ENCODE data around the gene TMEM120B.
"Not testable (repeated sequence)": the region's sequence is repeated elsewhere in the genome, so short reads cannot be mapped to it uniquely, and the experiment has no call there.

TMEM120B gene

DNA sequence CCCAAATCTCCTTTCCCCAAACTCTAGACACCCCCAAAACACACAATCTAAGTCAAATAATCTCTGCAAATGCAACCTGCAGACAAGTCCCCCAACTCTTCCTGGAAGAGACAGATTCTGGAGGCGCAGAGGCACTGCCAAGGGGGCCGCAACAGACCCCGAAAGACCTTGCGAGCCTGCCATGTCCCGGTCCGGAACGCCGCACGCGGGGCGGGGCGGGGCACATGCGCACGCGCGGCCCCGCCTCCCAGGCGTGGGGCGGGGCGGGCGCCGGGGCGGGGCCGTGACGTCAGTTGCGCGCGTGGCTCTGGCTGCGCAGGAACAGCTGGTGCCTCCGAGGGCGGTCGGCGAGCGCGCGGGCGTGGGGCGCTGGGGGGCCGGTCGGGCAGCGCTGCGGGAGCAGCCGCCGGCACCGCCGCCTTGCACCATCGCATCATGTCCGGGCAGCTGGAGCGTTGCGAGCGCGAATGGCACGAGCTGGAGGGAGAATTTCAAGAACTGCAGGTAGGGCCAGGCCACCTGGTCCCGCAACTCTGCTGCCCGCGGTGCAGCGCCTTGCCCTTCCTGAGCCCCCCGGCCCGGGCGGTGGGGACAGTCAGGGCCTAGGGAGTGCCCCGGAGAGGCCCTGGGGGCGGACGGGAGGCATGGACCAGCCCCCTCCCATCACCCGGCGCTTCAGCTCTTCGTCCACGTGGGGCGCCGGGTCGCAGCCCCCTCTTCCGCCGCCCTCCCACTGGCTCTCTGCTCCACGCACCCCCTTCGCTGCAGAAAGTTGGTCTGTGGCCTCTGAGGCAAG is at the start of gene TMEM120B:
Gene TMEM120B (plus strand): TSS at position 292 of the 796 bp plus-strand sequence. CDS start 144 bp downstream, at position 436.
- DNase-seq = peak; percentile 45

DNA sequence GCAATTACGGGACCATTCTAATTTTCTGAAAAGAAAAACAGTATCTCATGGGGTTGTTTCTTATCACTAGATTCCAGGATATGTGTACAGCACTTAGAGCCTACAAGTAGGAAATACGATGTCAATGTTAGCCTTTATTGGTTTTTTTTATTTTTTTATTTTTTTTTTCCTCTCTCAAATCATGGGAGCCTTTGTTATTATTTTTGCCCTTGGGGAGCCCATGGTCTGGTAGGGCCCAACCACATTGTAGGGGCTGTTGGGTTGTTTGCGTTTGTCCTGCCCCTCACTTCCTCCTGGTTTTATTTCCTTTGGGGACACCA is 49.0 kb upstream of the TMEM120B start:
- DNase-seq = no peak

DNA sequence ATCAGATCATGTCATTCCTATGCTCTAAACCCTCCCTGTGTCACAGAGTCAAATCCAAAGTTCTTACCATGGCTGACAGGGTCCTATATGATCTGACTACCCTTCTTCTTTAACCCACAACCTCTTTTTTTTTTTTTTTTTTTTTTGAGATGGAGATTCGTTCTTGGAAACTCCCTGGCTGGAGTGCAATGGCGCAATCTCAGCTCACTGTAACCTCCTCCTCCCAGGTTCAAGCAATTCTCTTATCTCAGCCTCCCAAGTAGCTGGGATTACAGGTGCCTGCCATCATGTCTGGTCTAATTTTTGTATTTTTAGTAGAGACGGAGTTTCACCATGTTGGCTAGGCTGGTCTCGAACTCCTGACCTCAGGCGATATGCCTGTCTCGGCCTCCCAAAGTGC is 45.7 kb upstream of the TMEM120B start:
- DNase-seq = not testable (repeated sequence)

DNA sequence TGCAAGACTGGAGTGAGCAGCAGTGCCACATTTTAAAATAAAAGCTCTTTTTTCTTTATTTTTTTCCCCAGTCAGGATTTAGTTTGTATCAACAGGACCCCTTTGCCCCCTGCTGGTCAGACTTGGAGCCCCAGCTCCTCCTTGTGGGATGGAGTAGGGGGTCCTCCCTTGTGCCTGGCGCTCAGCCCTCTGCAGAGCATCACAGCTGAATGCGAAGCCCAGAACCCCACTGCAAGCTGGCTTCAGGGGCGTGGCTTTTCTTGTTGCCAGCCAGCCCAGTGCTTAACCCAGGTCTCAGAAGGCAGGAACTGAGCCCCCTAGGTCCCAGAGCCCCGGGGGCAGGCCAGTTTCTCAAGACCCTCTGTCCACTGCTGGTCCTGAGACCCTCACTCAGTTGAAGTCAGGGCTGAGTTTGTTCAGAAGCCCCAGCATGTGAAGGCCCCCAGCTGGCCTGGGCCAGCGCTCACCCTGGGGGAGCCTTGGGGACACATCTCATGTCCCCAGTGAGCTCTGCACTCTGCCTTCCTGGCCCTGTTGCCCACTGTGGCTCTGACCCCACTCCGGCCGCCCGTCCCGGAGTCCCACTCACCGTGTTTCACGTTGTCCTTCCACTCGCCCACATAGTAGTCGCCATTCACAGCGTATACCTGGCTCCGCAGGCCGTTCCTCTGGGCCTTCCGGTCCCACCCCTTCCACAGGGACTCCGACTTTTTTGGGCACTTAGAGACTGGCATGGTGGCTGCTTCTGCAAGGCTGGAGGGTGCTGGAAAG is 43.6 kb upstream of the TMEM120B start:
- peak; percentile 22 for DNase-seq

DNA sequence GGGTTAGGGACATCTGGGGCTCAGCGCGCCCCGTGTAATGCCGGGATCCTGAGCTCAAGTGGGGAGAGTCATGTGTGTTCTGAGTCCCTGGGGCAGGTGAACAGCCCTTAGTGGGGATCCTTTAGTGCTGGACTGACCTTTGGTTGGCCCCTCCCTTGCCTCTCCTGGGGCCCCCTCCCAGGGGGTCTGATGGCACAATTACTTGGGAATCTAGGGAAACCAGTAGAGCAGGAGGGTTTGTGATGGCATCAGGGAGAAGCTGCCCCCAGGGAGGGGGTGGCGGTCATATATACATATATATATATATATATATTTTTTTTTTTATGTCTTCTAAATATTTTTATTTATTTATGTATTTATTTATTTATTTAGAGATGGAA is 43.0 kb upstream of the TMEM120B start, which contains the start of gene MORN3:
Gene MORN3 (minus strand): TSS at position 134 of the 380 bp plus-strand sequence. CDS start 171 bp downstream, outside the sequence.
- DNase-seq = no peak

DNA sequence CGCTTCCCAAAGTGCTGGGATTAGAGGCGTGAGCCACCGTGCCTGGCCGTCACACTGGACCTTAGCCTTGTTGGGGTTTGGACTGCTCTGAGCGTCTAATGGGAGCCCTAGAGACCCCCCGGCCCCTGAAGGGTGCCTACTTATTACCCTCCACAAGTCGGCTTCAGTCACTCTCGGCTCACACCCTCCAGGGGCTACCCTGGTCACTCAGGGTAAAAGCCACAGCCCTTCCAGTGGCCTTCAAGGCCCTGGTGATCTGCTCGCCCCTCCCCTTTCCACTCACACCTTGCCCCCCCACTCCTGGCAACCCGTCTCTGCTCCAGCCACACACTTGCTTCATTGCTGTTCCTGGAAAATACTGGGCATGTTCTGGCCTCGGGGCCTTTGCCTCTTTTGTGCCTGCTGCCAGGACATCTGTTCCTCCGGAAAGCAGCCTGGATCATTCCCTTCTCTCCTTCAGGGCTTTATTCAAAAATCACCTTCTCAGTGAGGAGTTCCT is 39.5 kb upstream of the TMEM120B start:
- DNase-seq = peak; percentile 56

DNA sequence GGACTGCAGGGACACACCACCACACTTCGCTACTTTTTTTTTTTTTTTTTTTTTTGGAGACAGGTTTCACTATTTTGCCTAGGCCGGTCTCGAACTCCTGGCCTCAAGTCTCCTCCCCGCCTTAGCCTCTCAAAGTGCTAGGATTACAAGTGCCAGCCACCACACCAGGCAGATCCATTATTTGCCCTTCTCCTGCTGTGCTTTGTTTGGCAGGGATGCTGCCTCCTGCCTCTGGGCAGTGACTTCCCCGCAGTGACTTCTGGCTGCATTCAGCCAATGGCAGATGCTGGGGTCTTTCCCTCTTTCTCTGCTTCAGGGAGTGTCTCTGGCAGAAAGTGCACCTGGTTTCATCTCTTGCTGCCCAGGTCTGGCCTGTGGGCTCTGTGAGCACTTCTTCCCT is 36.4 kb upstream of the TMEM120B start:
- DNase-seq = no peak

DNA sequence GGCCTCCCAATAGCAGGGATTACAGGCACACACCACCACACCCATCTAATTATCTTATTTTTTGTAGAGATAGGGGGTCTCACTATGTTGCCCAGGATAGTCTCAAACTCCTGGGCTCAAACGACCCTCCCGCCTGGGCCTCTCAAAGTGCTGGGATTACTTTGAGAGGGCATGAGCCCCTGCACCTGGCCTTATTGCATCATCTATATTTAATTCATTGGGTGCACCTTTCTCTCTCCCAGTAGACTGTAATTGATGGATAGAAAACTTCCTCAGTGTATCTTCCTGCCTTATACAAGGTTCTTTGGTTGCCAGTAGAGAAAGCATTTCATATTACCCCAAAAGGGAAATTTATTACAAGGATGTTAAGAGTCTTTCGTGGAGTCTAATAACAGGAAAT is 34.2 kb upstream of the TMEM120B start:
- DNase-seq = no peak

DNA sequence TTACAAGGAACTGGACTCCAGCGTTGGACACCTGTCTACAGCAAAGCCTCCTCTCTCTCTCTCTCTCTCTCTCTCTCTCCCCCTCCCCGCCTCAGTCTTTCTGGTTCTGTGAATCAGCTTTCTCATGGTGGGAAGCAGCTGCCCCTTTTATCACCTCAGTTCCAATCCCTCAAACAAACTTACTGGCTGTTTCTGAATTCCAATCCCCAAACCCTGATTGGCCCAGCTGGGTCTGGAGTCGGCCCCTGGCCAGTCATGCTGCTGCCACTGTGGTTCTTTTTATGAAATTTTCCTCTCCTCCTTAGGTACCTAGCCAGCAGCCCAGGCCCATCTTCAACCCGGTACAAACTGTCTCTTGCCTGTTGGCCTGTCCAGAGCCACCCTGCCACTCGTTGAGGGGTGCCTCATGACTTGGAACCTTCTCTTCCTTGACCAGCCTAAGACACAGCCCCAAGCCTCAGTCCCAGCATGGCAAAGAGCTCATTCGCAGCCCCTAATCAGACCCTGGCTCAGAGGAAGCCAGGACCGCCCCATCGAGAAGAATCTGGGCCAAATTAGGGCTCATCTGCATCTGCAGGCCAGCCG is 33.7 kb upstream of the TMEM120B start:
- no peak for DNase-seq

DNA sequence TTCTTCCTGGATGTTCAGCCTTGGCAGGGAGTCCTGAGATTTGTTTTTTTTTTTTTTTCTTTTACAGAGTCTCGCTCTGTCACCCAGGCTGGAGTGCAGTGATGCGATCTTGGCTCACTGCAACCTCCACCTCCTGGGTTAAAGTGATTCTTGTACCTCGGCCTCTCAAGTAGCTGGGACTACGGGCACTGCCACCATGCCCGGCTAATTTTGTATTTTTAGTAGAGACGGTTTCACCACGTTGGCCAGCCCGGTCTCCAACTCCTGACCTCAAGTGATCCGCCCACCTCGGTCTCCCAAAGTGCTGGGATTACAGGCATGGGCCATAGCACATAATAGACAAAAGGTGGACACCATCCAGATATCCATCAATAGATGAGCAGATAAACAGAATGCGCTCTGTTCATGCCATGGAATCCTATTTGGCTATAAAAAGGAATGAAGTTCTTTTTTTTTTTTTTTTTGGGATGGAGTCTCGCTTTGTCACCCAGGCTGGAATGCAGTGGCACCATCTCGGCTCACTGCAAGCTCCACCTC is 32.8 kb upstream of the TMEM120B start:
- DNase-seq = not testable (repeated sequence)

DNA sequence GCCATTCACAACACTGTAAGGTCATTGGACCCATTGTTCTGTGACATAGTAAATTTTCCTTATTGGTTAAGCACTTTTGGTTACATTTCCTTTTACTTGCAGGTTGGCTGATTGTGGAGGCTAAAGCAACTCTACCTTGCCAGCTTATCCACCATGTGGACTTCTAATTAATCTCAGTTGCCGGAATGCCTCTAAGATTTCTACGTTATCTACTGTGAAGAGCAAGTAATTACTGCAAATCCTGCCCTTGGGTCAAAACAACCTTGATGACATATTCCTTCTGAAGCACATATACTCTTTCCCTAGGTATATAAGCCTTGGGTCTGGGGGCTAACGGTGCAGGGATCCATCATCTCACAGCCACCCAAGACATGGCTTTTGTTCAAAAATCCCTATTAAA is 23.6 kb upstream of the TMEM120B start:
- DNase-seq = no peak

DNA sequence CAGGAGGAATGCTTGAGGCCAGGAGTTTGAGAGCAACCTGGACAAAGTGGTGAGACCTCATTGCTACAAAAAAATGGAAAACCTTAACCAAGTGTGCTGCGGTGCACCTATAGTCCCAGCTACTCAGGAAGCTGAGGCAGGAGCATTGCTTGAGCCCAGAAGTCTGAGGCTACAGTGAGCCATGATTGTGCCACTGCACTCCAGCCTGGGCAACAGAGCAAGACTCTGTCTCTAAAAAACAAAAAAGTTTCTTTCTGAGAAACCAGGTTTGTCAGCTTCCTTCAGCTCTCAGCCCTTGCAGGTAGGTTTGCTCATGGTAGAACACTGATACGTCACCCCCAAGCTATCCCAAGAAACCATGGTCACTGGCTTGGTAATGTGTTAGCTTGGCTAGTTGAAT is 23.1 kb upstream of the TMEM120B start:
- no peak for DNase-seq

DNA sequence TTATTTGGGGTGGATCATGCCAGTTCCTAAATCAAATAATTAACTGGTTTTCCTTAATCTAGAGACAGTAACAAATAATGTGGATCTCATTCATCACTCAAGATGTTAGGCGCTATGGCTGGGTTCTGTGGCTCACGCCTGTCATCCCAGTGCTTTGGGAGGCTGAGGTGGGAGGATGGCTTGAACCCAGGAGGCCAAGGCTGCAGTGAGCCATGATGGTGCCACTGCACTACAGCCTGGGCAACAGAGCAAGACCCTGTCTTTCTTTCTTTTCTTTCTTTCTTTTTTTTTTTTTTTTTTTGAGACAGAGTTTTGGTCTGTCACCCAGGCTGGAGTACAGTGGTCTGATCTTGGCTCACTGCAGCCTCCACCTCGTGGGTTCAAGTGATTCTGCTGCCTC is 19.8 kb upstream of the TMEM120B start:
- not testable (repeated sequence) for DNase-seq

DNA sequence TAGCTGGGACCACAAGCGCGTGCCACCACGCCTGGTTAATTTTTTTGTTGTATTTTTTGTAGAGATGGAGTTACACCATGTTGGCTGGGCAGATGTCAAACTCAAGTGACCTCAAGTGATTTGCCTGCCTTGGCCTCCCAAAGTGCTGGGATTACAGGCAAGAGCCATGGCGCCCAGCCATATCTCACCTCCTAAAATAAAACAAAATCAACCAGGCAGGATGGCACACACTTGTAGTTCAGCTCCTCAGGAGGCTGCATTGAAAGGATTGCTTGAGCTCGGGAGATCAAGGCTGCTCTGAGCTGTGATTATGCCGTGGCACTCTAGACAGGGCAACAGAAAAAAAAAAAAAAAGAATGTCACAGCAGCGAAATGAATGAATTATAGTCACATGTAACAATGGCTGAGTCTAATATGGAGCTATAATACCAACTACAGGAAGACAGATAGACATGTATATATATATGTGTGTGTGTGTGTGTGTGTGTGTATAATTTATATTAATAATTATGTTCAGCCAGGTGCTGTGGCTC is 19.3 kb upstream of the TMEM120B start:
- DNase-seq = no peak

DNA sequence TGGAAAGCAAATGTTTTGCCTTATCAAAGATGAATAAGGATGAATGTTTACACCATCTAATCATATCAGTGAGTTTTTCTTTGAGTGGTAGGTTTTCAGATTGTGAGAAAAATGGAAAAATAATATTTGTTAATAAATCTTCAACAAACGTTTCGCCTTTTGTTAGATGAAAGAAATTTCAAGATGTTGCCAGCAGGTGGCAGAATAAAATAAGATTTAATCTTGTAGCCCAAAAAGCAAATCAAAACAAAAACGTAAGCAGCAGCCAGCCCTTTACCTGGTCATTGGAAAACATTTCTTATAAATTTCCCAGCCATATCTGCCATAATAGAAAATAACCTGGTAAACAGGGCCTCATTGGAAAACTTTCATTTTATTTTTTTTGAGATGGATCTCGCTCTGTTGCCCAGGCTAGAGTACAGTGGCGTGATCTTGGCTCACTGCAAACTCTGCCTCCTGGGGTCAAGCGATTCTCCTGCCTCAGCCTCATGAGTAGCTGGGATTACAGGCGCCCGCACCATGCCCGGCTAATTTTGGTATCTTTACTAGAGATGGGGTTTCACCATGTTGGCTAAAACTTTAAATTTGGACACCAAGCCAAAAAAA is 15.4 kb upstream of the TMEM120B start:
- DNase-seq = peak; percentile 65

DNA sequence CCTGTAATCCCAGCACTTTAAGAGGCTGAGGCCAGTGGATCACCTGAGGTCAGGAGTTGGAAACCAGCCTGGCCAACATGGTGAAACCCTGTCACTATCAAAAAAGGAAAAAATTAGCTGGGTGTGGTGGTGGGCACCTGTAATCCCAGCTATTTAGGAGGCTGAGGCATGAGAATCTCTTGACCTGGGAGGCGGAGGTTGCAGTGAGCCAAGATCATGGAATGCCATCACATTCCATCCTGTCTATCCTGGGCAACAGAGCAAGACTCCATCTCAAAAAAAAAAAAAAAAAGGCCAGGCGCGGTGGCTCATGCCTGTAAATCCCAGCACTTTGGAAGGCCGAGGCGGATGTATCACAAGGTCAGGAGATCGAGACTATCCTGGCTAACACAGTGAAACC is 14.7 kb upstream of the TMEM120B start:
- not testable (repeated sequence) for DNase-seq

DNA sequence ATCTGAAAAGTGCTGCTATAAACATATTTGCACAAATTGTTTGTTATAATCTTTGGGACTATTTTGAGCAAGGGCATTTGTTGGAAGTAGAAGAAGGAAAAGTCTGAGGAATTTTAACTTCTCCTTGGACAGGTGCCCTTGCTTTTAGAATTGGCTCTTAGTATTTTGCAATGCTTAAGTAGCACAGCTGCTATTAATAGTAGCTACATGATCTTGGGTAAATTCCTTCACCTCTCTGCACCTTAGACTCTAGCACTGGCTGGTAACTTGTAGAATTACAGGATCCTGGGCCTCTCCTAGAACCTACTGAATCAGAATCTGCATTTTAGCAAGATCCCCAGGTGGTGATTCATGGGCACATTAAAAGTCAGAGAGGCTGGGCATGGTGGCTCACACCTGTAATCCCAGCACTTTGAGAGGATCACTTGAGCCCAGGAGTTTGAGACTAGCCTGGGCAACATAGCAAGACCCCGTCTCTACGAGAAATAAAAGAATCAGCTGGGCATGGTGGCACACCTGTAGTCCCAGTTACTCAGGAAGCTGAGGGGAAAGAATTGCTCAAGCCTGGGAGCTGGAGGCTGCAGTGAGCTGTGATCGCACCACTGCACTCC is 10.8 kb upstream of the TMEM120B start:
- DNase-seq = no peak

DNA sequence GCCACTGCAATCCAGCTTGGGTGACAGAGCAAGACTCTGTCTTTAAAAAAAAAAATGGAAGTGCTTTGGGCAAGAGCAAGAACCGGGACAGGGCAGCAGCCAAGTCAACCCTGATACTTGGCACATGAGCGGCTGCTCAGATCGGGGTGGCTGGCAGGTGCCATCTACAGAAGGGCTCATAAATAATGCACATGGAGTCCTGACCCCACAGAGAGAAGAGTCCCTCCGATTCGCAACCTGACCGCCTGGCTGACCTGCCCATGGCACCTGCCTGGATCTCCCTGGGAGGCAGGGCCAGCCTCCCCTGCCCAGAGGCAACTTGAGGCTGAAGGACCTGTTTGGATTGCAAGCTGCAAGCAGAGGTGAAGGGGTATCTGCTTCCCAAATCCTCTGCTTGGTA is 9.6 kb upstream of the TMEM120B start:
- no peak for DNase-seq

DNA sequence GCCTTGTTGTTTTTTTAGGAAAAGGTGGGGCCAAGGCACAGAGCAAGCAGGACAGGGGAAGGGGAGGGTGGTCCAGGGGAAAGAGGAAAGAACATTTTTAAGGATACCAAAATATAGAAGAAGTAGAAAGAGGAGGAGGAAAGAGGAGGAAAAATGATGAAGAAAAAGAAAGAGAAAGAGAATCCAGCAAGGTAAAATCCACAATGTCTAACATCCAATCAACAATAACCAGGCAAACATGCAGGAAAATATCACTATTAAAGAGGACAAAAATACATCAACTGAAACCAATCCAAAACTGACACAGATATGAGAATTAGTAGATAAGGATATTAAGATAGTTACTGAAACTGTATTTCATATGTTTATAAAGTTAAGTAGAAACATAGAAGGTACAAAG is 7.0 kb upstream of the TMEM120B start:
- DNase-seq = no peak

DNA sequence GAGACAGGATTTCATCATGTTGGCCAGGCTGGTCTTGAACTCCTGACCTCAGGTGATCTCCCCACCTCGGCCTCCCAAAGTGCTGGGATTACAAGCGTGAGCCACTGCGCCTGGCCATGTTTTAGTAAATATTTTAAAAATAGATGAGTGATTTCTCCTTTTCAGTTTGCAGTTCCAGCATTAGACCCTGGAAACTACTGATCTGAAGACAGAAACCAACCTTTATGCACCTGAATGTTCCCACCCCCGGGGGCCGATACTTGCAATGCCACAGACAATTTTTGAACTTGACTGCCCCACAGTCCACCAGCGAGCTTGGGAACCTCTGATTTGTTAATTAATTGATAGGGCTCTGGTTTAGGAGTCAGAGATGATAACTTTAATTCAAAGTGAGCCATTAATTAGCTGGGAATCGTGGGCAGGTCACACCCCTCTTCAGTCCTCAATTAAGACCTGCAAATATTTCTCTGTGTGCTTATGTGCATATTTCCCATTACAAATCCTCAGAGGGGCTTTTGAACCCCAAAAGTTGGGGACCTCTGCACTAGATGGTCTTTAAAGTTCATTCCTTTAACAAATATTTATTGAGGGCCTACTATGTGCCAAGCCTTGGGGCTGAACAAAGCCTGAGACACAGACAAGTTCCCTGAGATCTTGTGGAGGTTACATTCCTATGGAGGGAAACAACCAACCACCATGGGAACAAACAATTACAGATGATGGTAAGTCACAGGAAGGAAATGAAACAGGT is 4.1 kb upstream of the TMEM120B start:
- DNase-seq = no peak

DNA sequence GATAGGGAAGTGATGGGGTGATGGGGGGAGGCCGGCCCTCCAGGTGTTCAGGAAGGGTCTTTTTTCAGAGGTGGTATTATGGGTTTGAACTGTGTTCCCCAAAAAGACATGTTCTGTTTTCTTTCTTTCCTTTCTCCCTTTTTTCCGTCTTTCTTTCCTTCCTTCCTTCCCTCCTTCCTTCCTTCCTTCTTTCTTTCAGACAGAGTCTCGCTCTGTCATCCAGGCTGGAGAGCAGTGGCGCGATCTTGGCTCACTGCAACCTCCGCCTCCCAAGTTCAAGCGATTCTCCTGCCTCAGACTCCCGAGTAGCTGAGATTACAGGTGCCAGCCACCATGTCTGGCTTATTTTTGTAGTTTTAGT is 3.5 kb upstream of the TMEM120B start:
- DNase-seq = not testable (repeated sequence)
